Spleen (tissue), 11 donors: Measurements from ENCODE around the gene PINK1. TPM values are rescaled to one million over a fixed set of nuclear protein-coding genes. Genes with fewer than 3 reads are reported as not detected.

Experiments
- DNase-seq: peaks from one replicate; pipeline ENCODE4 v3.0.0-alpha.2; 2020
- H3K27ac ChIP-seq, 8 donors: fragments of 200-600 bp; sonication (generic) in 7 of 8; 1 replicate in 4 of 8; 2 replicates in 4 of 8; pipeline versions ENCODE4 v1.5.0 to v1.8.0; 2016 to 2021; ENCODE audit warnings: inconsistent platforms in 4 of 8, mild to moderate bottlenecking in 4 of 8, moderate library complexity in 1 of 8
- H3K27me3 ChIP-seq, 7 donors: fragments of 200-600 bp; sonication (generic) in 6 of 7; replicated peaks in 1 of 7; 1 replicate in 4 of 7; 2 replicates in 3 of 7; pipeline versions ENCODE4 v1.5.0 to v1.8.0; 2016 to 2021; ENCODE audit warnings: inconsistent platforms in 3 of 7, mild to moderate bottlenecking in 1 of 7
- H3K36me3 ChIP-seq, 6 donors: fragments of 200-600 bp; sonication (generic) in 5 of 6; 1 replicate in 4 of 6; 2 replicates in 2 of 6; pipeline versions ENCODE4 v1.5.0 to v1.8.0; 2016 to 2021; ENCODE audit warnings: inconsistent platforms in 2 of 6
- H3K4me1 ChIP-seq, 6 donors: fragments of 200-600 bp; sonication (generic) in 5 of 6; 1 replicate in 3 of 6; 2 replicates in 3 of 6; pipeline versions ENCODE4 v1.5.0 to v1.8.0; 2016 to 2021; ENCODE audit warnings: inconsistent platforms in 3 of 6
- H3K4me3 ChIP-seq, 8 donors: fragments of 200-600 bp; sonication (generic) in 7 of 8; 1 replicate in 4 of 8; 2 replicates in 4 of 8; pipeline versions ENCODE4 v1.5.0 to v1.8.0; 2016 to 2021; ENCODE audit warnings: inconsistent platforms in 4 of 8, mild to moderate bottlenecking in 4 of 8, moderate library complexity in 2 of 8
- H3K9me3 ChIP-seq, 8 donors: fragments of 200-600 bp; sonication (generic) in 7 of 8; 1 replicate in 4 of 8; 2 replicates in 4 of 8; pipeline versions ENCODE4 v1.5.0 to v1.8.0; 2016 to 2021; ENCODE audit warnings: inconsistent platforms in 4 of 8
- POLR2A ChIP-seq, 3 donors: fragments of 450-650 bp; IDR thresholded peaks; one replicate each; pipeline ENCODE4 v1.5.1; 2017; ENCODE audit warnings: antibody characterized with exemption in 3 of 3, mild to moderate bottlenecking in 1 of 3
- POLR2AphosphoS5 ChIP-seq, 3 donors: sonication (generic); formaldehyde crosslinking; IDR thresholded peaks; one replicate each; pipeline ENCODE4 v1.5.1; 2017; ENCODE audit warnings: antibody characterized with exemption in 3 of 3
- WGBS, 5 donors: extraction: QIAGEN DNeasy Blood & Tissue Kit in 3 of 5; methylation state at CpG; one replicate each; pipeline versions ENCODE4 v1.1.5 to v1.1.7; 2013 to 2018; 5-methylcytosine and 5-hydroxymethylcytosine counted together
- intact Hi-C: fragments of 100-400 bp; cut with DNase I; formaldehyde crosslinking; loops from one replicate; pipeline ENCODE4 v1.15.0; 2023; ENCODE audit warnings: low total_unique reads
- polyA plus RNA-seq, 3 donors: library from polyadenylated mRNA; stranded (reverse); fragments of 200-250 nt; gene quantifications; one replicate each; pipeline ENCODE4 v1.2.1, GENCODE V29; 2013
- total RNA-seq, 7 donors: library from RNA; depleted of rRNA in 3 of 7; stranded (reverse); fragments of >200 nt in 3 of 7; fragmentation: NEBNext Ultra II Directional in 4 of 7; extraction: Animal tissue kit (Norgen Biotek cat#: 25700) in 4 of 7; gene quantifications; one replicate each; pipeline versions ENCODE4 v1.1.0 to v1.2.1, GENCODE V29; 2016 to 2021
- TF ChIP-seq, protein P1 (sequence below), 11 experiments: fragments of 200-600 bp in 7 of 11; fragments of 450-650 bp in 4 of 11; sonication (generic) in 4 of 11; IDR thresholded peaks in 8 of 11; conservative IDR thresholded peaks in 3 of 11; 1 replicate in 7 of 11; 2 replicates in 4 of 11; pipeline versions ENCODE4 v1.4.0 to v1.8.0; 2016 to 2021; ENCODE audit warnings: antibody characterized with exemption in 11 of 11, inconsistent platforms in 4 of 11, mild to moderate bottlenecking in 1 of 11
- donor health status: healthy with polysubstance abuse.
- donor health status: DM: no; HTN: no; CAD: no; lungs with moderate emphysema.
- donor health status: DM: no; HTN: no; CAD: no.
- donor health status: Bipolar disorder and iron deficiency.
- donor health status: healthy.
- donor health status: DM: no; HTN: no; CAD: no.
- donor health status: DM: yes; HTN: yes; CAD: no.

PINK1 gene
- total and polyA plus RNA-seq, 10 donors, result 20.3 to 73.4 (median 47.9) TPM

DNA sequence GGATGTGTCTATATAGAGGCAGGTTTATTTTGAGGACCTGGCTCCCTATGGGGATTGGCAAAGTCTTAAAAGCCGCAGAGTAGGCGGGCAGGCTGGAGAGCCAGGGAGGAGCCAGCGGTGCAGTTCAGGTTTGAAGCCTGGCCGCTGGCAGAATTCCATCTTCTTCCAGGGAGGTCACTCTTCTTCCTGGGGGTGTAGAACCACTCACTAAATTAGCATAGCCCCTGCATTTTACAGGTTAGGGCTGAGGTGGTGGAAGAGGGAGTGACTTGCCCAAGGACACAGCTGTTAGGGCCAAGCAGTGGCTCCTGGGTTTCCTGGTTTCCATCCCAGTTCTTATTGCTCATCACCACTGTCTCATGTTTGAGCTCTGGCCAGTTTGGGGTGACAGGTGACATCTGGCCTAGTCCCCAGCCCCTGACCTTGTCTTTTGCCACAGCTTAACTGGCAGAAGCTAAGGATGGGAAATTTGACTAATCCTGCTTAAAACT is 1.4 kb downstream of the PINK1 start:
- 6 to 22% (median 9%) methylated on average over 4 of the region's 4 CpGs for WGBS, 5 donors
- peaks cover 8 to 42% (median 19%) of the 10 kb centered on the region in 6 donors for H3K4me1 ChIP-seq
- intact Hi-C loops, result loop anchor here (5.0 kb wide), 1 partner anchor 112 kb away; no protein-coding TSS in a partner anchor
- peaks cover 0 to 36% (median 20%) of the 10 kb centered on the region in 6 donors for H3K36me3 ChIP-seq
- no peaks in the 10 kb centered on the region for H3K27me3 ChIP-seq
- TF ChIP-seq POLR2AphosphoS5 (IDR thresholded peaks at IDR 0.05) (no peak), POLR2A (IDR thresholded peaks at IDR 0.05) (no peak)
- TF ChIP-seq, protein P1, sequence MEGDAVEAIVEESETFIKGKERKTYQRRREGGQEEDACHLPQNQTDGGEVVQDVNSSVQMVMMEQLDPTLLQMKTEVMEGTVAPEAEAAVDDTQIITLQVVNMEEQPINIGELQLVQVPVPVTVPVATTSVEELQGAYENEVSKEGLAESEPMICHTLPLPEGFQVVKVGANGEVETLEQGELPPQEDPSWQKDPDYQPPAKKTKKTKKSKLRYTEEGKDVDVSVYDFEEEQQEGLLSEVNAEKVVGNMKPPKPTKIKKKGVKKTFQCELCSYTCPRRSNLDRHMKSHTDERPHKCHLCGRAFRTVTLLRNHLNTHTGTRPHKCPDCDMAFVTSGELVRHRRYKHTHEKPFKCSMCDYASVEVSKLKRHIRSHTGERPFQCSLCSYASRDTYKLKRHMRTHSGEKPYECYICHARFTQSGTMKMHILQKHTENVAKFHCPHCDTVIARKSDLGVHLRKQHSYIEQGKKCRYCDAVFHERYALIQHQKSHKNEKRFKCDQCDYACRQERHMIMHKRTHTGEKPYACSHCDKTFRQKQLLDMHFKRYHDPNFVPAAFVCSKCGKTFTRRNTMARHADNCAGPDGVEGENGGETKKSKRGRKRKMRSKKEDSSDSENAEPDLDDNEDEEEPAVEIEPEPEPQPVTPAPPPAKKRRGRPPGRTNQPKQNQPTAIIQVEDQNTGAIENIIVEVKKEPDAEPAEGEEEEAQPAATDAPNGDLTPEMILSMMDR (IDR thresholded peaks at IDR 0.05 in 8 of 11, conservative IDR thresholded peaks at IDR 0.05 in 3 of 11), result no peak
- no peaks in the 10 kb centered on the region for H3K9me3 ChIP-seq
- H3K27ac ChIP-seq, result peak overlapping the region in 7 of 8 donors; percentile 92 to 99 (median 96)
- peak overlapping the region; percentile 79 to 99 (median 96) for H3K4me3 ChIP-seq
- no peak for DNase-seq

DNA sequence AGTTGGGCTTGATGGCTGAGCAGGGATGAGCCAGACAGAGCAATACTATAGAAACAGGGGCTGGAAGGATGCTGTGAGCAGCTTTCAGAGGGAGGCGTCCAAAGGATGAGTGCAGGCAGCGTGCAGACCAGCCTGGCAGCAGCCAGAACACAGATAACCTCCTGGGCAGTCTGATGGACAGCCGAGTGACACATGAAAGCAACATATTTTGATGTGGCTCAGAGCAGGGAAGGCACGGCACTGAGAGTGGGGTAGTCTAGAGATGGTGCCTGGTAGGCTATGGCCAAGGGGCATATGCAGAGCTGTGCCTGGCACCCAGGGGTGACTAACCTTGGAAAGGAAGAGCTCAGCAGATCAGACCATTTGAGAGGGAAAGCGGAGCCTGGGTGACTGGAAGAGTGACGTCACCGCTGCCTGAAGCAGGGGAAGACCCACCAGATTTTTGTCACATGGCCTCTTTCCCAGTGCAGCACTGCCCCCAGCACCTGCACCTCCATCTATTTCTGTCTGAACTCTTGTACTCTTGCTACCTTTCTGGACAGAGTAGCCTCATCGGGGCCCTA is 3.6 kb downstream of the PINK1 start:
- Histone ChIP-seq H3K27ac (no peak overlapping the region), H3K9me3 (no peaks in the 10 kb centered on the region), H3K36me3 (peaks cover 0 to 58% (median 35%) of the 10 kb centered on the region in 6 donors), H3K4me1 (peaks cover 8 to 51% (median 23%) of the 10 kb centered on the region in 6 donors), H3K4me3 (no peak overlapping the region), H3K27me3 (no peaks in the 10 kb centered on the region)
- WGBS, 5 donors, result 86 to 95% (median 89%) methylated on average over 8 of the region's 8 CpGs
- DNase-seq, result no peak
- TF ChIP-seq, protein P1 (IDR thresholded peaks at IDR 0.05 in 8 of 11, conservative IDR thresholded peaks at IDR 0.05 in 3 of 11), result no peak
- TF ChIP-seq POLR2AphosphoS5 (IDR thresholded peaks at IDR 0.05) (no peak), POLR2A (IDR thresholded peaks at IDR 0.05) (no peak)
- intact Hi-C loops, result loop anchor here (5.0 kb wide), 1 partner anchor 115 kb away; no protein-coding TSS in a partner anchor

DNA sequence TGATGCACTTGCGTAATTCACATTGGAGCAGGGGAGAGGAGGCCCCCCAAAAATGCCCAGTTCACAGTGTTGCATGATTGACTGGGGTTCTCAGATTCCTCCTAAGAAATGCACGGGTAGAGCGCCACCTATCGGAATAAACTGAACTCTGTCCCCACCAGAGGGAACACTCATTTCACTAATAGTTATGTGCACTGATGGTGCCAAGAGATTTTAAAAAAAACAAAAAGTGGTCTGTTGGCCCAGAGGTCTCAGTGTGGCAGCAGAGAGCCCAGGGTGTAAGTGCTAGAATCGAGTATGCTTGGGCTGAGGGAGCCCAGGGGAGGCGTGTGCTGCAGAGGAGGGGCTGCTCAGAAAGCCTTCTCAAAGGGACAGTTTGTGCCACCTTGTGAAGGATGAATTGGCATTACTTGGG is 6.9 kb downstream of the PINK1 start:
- Histone ChIP-seq H3K27me3 (no peaks in the 10 kb centered on the region), H3K4me1 (peaks cover 0 to 31% (median 9%) of the 10 kb centered on the region in 6 donors), H3K4me3 (no peak overlapping the region), H3K9me3 (no peaks in the 10 kb centered on the region), H3K27ac (no peak overlapping the region), H3K36me3 (peaks cover 0 to 91% (median 57%) of the 10 kb centered on the region in 6 donors)
- intact Hi-C loops, result no loop called here
- no peak for TF ChIP-seq POLR2AphosphoS5 (IDR thresholded peaks at IDR 0.05)
- TF ChIP-seq, protein P1 (IDR thresholded peaks at IDR 0.05 in 8 of 11, conservative IDR thresholded peaks at IDR 0.05 in 3 of 11), result peak; percentile 50 to 87 (median 78)
- TF ChIP-seq POLR2A (IDR thresholded peaks at IDR 0.05), result no peak
- WGBS, 5 donors, result 25 to 31% (median 25%) methylated on average over 6 of the region's 6 CpGs
- DNase-seq, result no peak

DNA sequence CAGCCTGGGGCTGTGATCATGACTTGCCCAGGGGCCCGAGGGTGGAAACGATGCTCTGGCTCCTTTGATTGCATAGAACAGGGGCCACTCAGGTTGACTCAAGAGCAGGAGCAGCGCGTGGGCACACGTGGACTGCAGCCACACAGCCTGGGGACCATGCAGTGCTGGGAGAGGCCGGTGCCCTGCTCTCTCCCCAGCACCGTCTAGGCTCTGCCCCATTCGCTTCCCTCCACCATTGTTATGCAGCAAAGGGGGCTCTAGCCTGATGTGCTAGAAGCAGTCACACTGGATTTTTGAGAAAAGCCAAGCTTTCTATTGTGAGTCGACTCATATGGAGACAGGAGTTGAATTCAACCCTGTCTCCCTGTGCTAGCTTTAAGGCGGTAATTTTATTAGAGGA is 8.7 kb downstream of the PINK1 start:
- TF ChIP-seq, protein P1 (IDR thresholded peaks at IDR 0.05 in 8 of 11, conservative IDR thresholded peaks at IDR 0.05 in 3 of 11), result no peak
- TF ChIP-seq POLR2AphosphoS5 (IDR thresholded peaks at IDR 0.05) (no peak), POLR2A (IDR thresholded peaks at IDR 0.05) (no peak)
- no peaks in the 10 kb centered on the region for H3K9me3 ChIP-seq
- 83 to 99% (median 88%) methylated on average over 5 to 10 of the region's 10 CpGs for WGBS, 5 donors
- peaks cover 0 to 100% (median 67%) of the 10 kb centered on the region in 6 donors for H3K36me3 ChIP-seq
- intact Hi-C loops, result no loop called here
- DNase-seq, result no peak
- peaks cover 0 to 13% (median 5%) of the 10 kb centered on the region in 6 donors for H3K4me1 ChIP-seq
- no peak overlapping the region for H3K27ac ChIP-seq
- H3K27me3 ChIP-seq, result no peaks in the 10 kb centered on the region
- H3K4me3 ChIP-seq, result no peak overlapping the region
